IMR-90 (cell line): ENCODE results near the gene DESI2. TPM values are rescaled to one million over a fixed set of nuclear protein-coding genes. Genes with fewer than 3 reads are reported as not detected.
A peak's percentile ranks its signal among the peaks of the same experiment; 100 is the strongest.

Experiments used
- ATAC-seq: fragments of 200-7000 bp; cut with Tn5 transposase; 2 replicates; pipeline ENCODE4 v1.9.1; 2020; ENCODE audit warnings: low read depth, mild to moderate bottlenecking, moderate library complexity
- BruUV-seq: library from RNA; stranded (reverse); fragments of 400-500 nt; replicated peaks from 2 replicates; lab custom pipeline; 2021; lab: Mats Ljungman, UMichigan
- CTCF ChIA-PET: fragments of 300-600 bp; formaldehyde crosslinking; extraction: SDS; loops from one replicate; lab custom pipeline; 2021; ENCODE audit warnings: antibody characterized with exemption; lab: Yijun Ruan, JAX
- POLR2A ChIA-PET: fragments of 300-600 bp; sonication (Branson Sonifier 250); formaldehyde crosslinking; loops from one replicate; lab custom pipeline; 2022; ENCODE audit warnings: antibody characterized with exemption; ENCODE audit not compliant: unreplicated experiment; lab: Charles Lee
- DNase-seq: peaks from one replicate; pipeline ENCODE4 v3.0.0; 2013
- H2AFZ ChIP-seq: replicated peaks from 2 replicates; pipeline ENCODE3; 2013; ENCODE audit warnings: low read length, mild to moderate bottlenecking; ENCODE audit not compliant: poor library complexity
- H2AK5ac ChIP-seq: 2 replicates; pipeline ENCODE4 v1.6.1; 2013; ENCODE audit warnings: low read depth, low read length, inconsistent platforms
- H2AK9ac ChIP-seq: replicated peaks from 2 replicates; pipeline ENCODE3; 2013; ENCODE audit warnings: mild to moderate bottlenecking, low read depth, low read length, moderate library complexity; ENCODE audit not compliant: poor library complexity
- H2BK120ac ChIP-seq: 2 replicates; pipeline ENCODE4 v1.6.1; 2013; ENCODE audit warnings: low read depth, low read length, inconsistent platforms
- H2BK15ac ChIP-seq: 3 replicates; pipeline ENCODE4 v1.6.1; 2013; ENCODE audit warnings: low read depth, low read length, inconsistent platforms
- H2BK20ac ChIP-seq: 2 replicates; pipeline ENCODE4 v1.6.1; 2013; ENCODE audit warnings: low read depth, mild to moderate bottlenecking, inconsistent platforms, low read length, moderate library complexity
- H2BK5ac ChIP-seq: 2 replicates; pipeline ENCODE4 v1.6.1; 2013; ENCODE audit warnings: mild to moderate bottlenecking, low read depth, low read length, inconsistent platforms; ENCODE audit not compliant: poor library complexity, severe bottlenecking
- H3K14ac ChIP-seq: replicated peaks from 2 replicates; pipeline ENCODE4 v1.6.1; 2013; ENCODE audit warnings: low read depth, low read length, inconsistent platforms
- H3K18ac ChIP-seq: 2 replicates; pipeline ENCODE4 v1.6.1; 2013; ENCODE audit warnings: low read depth, low read length, control low read depth
- H3K23ac ChIP-seq: 2 replicates; pipeline ENCODE4 v1.6.1; 2013; ENCODE audit warnings: low read depth, low read length, inconsistent platforms
- H3K27ac ChIP-seq: 2 replicates; pipeline ENCODE4 v1.5.1; 2013; ENCODE audit warnings: mild to moderate bottlenecking, control low read depth, low read length; ENCODE audit not compliant: insufficient read depth
- H3K27me3 ChIP-seq: 2 replicates; pipeline ENCODE4 v1.6.1; 2013; ENCODE audit warnings: low read length; ENCODE audit not compliant: control insufficient read depth, insufficient read depth
- H3K36me3 ChIP-seq: 2 replicates; pipeline ENCODE4 v1.6.1; 2013; ENCODE audit warnings: low read length, mixed read lengths; ENCODE audit not compliant: control insufficient read depth, insufficient read depth
- H3K4ac ChIP-seq: 2 replicates; pipeline ENCODE4 v1.6.1; 2013; ENCODE audit warnings: low read depth, low read length, inconsistent platforms
- H3K4me1 ChIP-seq: 2 replicates; pipeline ENCODE4 v1.6.1; 2013; ENCODE audit warnings: low read length, mixed read lengths; ENCODE audit not compliant: control insufficient read depth, insufficient read depth
- H3K4me2 ChIP-seq: 2 replicates; pipeline ENCODE4 v1.6.1; 2013; ENCODE audit warnings: low read depth, mild to moderate bottlenecking, control low read depth, low read length, moderate library complexity
- H3K4me3 ChIP-seq: 2 replicates; pipeline ENCODE4 v1.5.1; 2013; ENCODE audit warnings: low read depth, mild to moderate bottlenecking, control low read depth, low read length, moderate library complexity; ENCODE audit not compliant: insufficient read depth
- H3K56ac ChIP-seq: 2 replicates; pipeline ENCODE4 v1.6.1; 2013; ENCODE audit warnings: low read length, inconsistent platforms; ENCODE audit not compliant: insufficient read depth; ENCODE audit errors: extremely low read depth
- H3K79me1 ChIP-seq, 2 experiments: 2 replicates each; pipeline ENCODE4 v1.6.1; 2013; ENCODE audit warnings: low read length in 2 of 2, inconsistent platforms in 1 of 2, low read depth in 1 of 2
- H3K9ac ChIP-seq: 2 replicates; pipeline ENCODE4 v1.6.1; 2013; ENCODE audit warnings: low read depth, low read length, control low read depth
- H3K9me1 ChIP-seq: 2 replicates; pipeline ENCODE4 v1.6.1; 2013; ENCODE audit warnings: low read length, inconsistent platforms; ENCODE audit not compliant: insufficient read depth
- H3K9me3 ChIP-seq: 2 replicates; pipeline ENCODE4 v1.6.1; 2013; ENCODE audit warnings: low read length; ENCODE audit not compliant: control insufficient read depth, insufficient read depth
- H4K20me1 ChIP-seq: 2 replicates; pipeline ENCODE4 v1.6.1; 2013; ENCODE audit warnings: low read length, inconsistent platforms; ENCODE audit not compliant: insufficient read depth
- H4K5ac ChIP-seq: 2 replicates; pipeline ENCODE4 v1.6.1; 2013; ENCODE audit warnings: mild to moderate bottlenecking, low read depth, low read length, control low read depth
- H4K8ac ChIP-seq, 2 experiments: 2 replicates each; pipeline ENCODE4 v1.6.1; 2013; ENCODE audit warnings: low read depth in 2 of 2, low read length in 2 of 2, control low read depth in 1 of 2, inconsistent platforms in 1 of 2
- H4K91ac ChIP-seq: 2 replicates; pipeline ENCODE4 v1.6.1; 2013; ENCODE audit warnings: low read depth, low read length, inconsistent platforms; ENCODE audit not compliant: insufficient read depth
- BHLHE40 ChIP-seq: fragments of 150-350 bp; IDR thresholded peaks from 2 replicates; pipeline ENCODE4 v1.6.1; 2016; ENCODE audit warnings: mild to moderate bottlenecking, low read depth, low read length
- CEBPB ChIP-seq: IDR thresholded peaks from 2 replicates; pipeline ENCODE4 v1.6.1; 2012; ENCODE audit warnings: low read depth, low read length, improper control_type of control experiment
- WGBS, 2 experiments: methylation state at CpG; one replicate each; pipeline versions ENCODE4 v1.1.5 to v1.1.7; 2013; ENCODE audit warnings: missing lambda C conversion rate in 2 of 2; ENCODE audit not compliant: insufficient read length in 1 of 2; ENCODE audit errors: extremely low coverage in 2 of 2; 5-methylcytosine and 5-hydroxymethylcytosine counted together
- dilution Hi-C: fragments of 300-500 bp; cut with HindIII; formaldehyde crosslinking; loops from one replicate; pipeline ENCODE4 v1.14.3; 2018; ENCODE audit warnings: low sequenced_read_pairs; ENCODE audit not compliant: unreplicated experiment
- in situ Hi-C: fragments of 300-500 bp; cut with MboI; formaldehyde crosslinking; loops from 3 replicates; pipeline ENCODE4 v1.14.3; 2019; ENCODE audit warnings: low sequenced_read_pairs, inconsistent platforms, mixed read lengths
- intact Hi-C: fragments of 100-400 bp; cut with micrococcal nuclease; formaldehyde crosslinking; loops from 2 replicates; pipeline ENCODE4 v1.10.0; 2022
- polyA plus RNA-seq, 3 experiments: library from polyadenylated mRNA; depleted of rRNA; stranded (reverse); fragments of >200 nt; gene quantifications; 2 replicates each; pipeline ENCODE4 v1.2.3, GENCODE V29; 2012; ENCODE audit warnings: low replicate concordance in 1 of 3
- total RNA-seq: library from RNA; depleted of rRNA; stranded (reverse); fragments of >200 nt; gene quantifications from 2 replicates; pipeline ENCODE4 v1.2.3, GENCODE V29; 2012

DESI2 gene
- total and polyA plus RNA-seq, 2 of the 4 experiments (the other 2 are of a cell fraction): 19.0 to 43.6 TPM

DNA sequence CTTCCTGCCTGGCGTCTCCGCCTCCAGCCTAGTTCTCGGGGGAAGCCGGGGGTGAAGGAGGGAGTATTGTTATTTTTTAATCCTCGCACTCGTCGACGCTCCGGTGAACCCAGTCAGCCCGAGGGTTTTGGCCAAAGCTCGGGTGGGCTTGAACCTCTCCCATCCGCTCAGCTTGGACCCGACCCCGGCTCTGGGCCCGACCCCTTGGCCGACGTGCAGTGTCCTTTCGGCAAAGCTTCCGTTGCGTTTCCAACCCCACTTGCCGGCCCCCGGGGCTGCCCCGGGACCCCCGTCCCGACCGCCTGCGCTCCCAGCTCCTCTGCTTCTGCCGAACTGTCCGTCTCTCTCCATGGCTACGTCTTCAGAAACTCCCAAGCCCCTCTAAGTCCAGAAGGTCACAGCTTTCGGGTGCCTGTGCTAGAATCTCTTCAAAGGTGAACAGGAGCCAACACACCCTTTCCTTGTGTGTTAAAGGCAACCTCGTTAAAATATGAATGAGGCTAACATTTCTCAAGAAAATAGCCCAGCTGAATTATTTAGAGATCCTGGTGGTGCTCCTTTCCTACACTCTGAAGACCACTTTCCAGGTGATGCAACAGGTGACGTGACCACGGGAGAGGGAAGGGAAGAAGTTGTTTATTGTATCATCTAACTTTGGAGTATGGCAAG, 647 bp downstream of the DESI2 start:
- intact Hi-C loops: loop anchor here (1.0 to 5.0 kb wide), 4 partner anchors 19 to 201 kb away; partner anchors contain the start of genes ADSS2 and COX20
- in situ Hi-C loops: no loop called here
- peak overlapping the region; percentile 72 for H2AFZ ChIP-seq
- H4K20me1 ChIP-seq: peaks cover 19% of the 10 kb centered on the region; the same call in 1 of the 2 replicates
- peak overlapping the region; percentile 86 for H3K4me3 ChIP-seq
- H3K18ac ChIP-seq: peak overlapping the region; percentile 46; the same call in 1 of the 2 replicates
- peak overlapping the region; percentile 68 for H2BK5ac ChIP-seq
- no peaks in the 10 kb centered on the region for H3K9me3 ChIP-seq
- H3K27ac ChIP-seq: peak overlapping the region; percentile 88
- H3K56ac ChIP-seq: peak overlapping the region; percentile 76
- H2BK15ac ChIP-seq: no peak overlapping the region
- ChIA-PET CTCF (no interaction called here), POLR2A (interaction anchor here (0.6 kb wide), 1 partner anchor 1853 kb away, joined by 14 read pairs; the partner anchor contains the start of gene SMYD3)
- peak overlapping the region; percentile 18 to 31; a peak in 1 of 4 replicates for H4K8ac ChIP-seq
- H3K23ac ChIP-seq: peak overlapping the region; percentile 81
- H4K91ac ChIP-seq: peak overlapping the region; percentile 47; the same call in 1 of the 2 replicates
- no peaks in the 10 kb centered on the region for H3K27me3 ChIP-seq
- H3K9ac ChIP-seq: peak overlapping the region; percentile 92
- H3K79me1 ChIP-seq: peaks cover 12 to 44% of the 10 kb centered on the region in 2 experiments; a peak in 3 of 4 replicates
- H2BK120ac ChIP-seq: peak overlapping the region; percentile 8; the same call in 1 of the 2 replicates
- BruUV-seq: no TSS peak
- H3K36me3 ChIP-seq: peaks cover 7% of the 10 kb centered on the region
- H2AK5ac ChIP-seq: peak overlapping the region; percentile 35; the same call in 1 of the 2 replicates
- H3K14ac ChIP-seq: peak overlapping the region; percentile 87
- TF ChIP-seq CEBPB (peak; percentile 82), BHLHE40 (no peak)
- H4K5ac ChIP-seq: peak overlapping the region; percentile 38
- peak overlapping the region; percentile 68 for H3K4ac ChIP-seq
- peaks cover 14% of the 10 kb centered on the region; the same call in 1 of the 2 replicates for H3K9me1 ChIP-seq
- ATAC-seq (no peak), DNase-seq (peak; percentile 31)
- peak overlapping the region; percentile 97 for H3K4me2 ChIP-seq
- H2AK9ac ChIP-seq: peak overlapping the region; percentile 59
- H2BK20ac ChIP-seq: no peak overlapping the region
- H3K4me1 ChIP-seq: no peaks in the 10 kb centered on the region
- dilution Hi-C loops: no loop called here
- 2% methylated on average over 6 of the region's 34 CpGs; no CpG with 5 or more reads in 1 of the 2 experiments for WGBS, 2 experiments
